Measurements from ENCODE around the gene WDFY4. TPM values are rescaled to one million over a fixed set of nuclear protein-coding genes. Genes with fewer than 3 reads are reported as not detected.

WDFY4 gene
- polyA plus RNA-seq, 2 of the 4 experiments (the other 2 are of a cell fraction), result not detected

DNA sequence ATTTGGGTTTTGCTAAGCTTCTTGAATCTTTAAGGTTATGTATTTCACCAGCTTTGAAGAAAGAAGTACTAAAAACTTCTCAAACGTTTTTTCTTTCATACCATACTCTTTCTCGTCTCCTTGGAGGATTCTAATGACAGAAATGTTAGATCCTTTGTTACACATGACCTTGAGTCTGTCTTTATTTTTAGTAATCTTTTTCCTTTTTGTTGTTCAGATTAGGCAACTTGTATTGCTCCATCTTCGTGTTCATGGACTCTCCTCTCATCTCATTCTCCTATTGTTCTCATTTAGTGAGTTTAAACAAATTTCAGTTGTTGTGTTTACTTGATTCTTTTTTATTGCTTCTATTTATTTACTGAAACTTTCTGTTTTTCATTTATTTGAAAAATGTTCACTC lies 73.7 kb downstream of the WDFY4 start:
- CTCF ChIA-PET, result no interaction called here

DNA sequence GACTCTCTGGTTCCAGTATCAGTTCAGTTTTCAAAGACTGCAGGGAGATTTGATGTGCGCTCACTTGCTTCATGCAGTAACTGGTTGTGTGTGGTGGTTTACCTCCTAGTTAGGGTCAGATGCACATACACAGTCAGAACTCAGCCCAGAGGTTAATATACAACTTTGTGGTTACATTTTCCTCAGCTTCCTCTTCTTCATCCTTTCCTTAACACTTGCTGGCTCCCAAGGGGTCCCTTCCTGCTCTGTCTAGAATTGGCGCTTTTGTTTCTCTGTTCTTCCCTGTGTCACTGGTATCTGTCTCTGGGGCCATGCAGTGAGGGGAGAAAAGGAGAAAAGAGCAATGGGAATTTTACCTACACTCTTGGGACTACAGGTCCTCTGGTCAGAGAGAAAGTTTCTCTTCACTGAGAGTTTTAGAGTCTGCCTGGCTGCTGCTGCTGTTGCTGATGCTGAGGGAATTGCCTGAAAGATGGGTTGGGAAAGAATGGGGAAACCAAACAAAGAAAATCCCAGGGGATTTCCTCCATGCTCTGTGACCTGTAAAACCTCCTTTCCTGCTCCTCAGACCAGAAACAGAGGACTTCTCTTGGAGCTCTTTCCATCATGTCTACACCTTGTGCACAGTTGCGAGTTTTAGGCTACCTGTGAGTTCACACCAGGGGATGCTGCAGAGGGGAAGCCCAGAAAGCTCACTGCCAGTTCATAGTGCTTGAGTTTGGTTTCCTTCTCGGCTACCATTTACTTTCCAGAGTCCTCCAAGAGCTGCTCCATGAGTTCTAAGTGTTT lies 74.6 kb downstream of the WDFY4 start:
- DNase-seq (ENCODE audit: low read depth in 1 of 2, low spot score in 1 of 2) (no peak), ATAC-seq (no peak), FAIRE-seq (no peak)
- H3K4me1 ChIP-seq, result no peaks in the 10 kb centered on the region
- WGBS (ENCODE audit: missing lambda C conversion rate), result 42% methylated on average over 4 of the region's 4 CpGs
- no peak overlapping the region for H3K27ac ChIP-seq
- H3K4me3 ChIP-seq, result no peak overlapping the region
- H3K4me2 ChIP-seq, result no peak overlapping the region
- ChIA-PET POLR2A (no interaction called here), CTCF (interaction anchor here (0.9 kb wide), 1 partner anchor 26 kb away, joined by 3 read pairs; no protein-coding TSS in a partner anchor)
- no peak for TF ChIP-seq TP53 (CRISPR knock-in tag; IDR thresholded peaks at IDR 0.05)
- no peaks in the 10 kb centered on the region; the same call in 2 of the 3 replicates for H3K9me3 ChIP-seq

More for the DNA sequence above, 73.7 kb downstream of the WDFY4 start:
- Histone ChIP-seq H3K9me3 (no peaks in the 10 kb centered on the region; the same call in 2 of the 3 replicates), H3K4me1 (no peaks in the 10 kb centered on the region), H3K27ac (no peak overlapping the region), H3K4me3 (no peak overlapping the region), H3K4me2 (no peak overlapping the region)
- no peak for ATAC-seq
- DNase-seq (ENCODE audit: low read depth in 1 of 2, low spot score in 1 of 2), result no peak
- WGBS (ENCODE audit: missing lambda C conversion rate), result under 1% methylated on average over 3 of the region's 3 CpGs
- FAIRE-seq, result no peak
- TF ChIP-seq CBX2 (IDR thresholded peaks at IDR 0.05; ENCODE audit: borderline replicate concordance, low read depth) (no peak), NPAS2 (CRISPR knock-in tag; IDR thresholded peaks at IDR 0.05; ENCODE audit: borderline replicate concordance) (no peak), CBX8 (IDR thresholded peaks at IDR 0.05) (0 out of 2 replicates have a peak, but pooled peaks have one; percentile 32)
- POLR2A ChIA-PET, result no interaction called here

DNA sequence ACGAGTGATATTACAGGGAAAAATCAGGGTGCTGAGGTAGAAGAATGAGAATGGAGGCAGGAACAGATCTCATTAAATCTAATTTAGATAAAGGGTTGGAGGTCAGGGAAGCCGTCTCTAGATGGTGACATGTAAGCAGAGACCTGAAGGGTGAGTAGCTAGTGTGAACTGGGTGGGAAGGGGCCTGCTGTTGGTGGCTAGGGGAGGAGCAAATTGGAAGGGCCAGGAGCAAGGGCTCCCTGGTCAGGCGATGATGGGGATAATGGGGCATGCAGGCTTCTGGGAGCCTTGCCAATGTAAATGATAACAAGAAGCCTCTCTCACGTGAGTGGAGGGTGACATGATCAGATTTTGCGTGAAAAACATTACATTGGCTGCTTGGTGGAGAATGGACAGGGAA lies 76.3 kb downstream of the WDFY4 start:
- ChIA-PET CTCF (no interaction called here), POLR2A (no interaction called here)
- ATAC-seq (no peak), FAIRE-seq (no peak), DNase-seq (ENCODE audit: low read depth in 1 of 2, low spot score in 1 of 2) (no peak)
- no peak overlapping the region for H3K4me2 ChIP-seq
- WGBS (ENCODE audit: missing lambda C conversion rate), result 6% methylated on average over 5 of the region's 5 CpGs
- H3K9me3 ChIP-seq, result no peaks in the 10 kb centered on the region; the same call in 2 of the 3 replicates
- H3K4me1 ChIP-seq, result no peaks in the 10 kb centered on the region
- TF ChIP-seq EHF (CRISPR knock-in tag; IDR thresholded peaks at IDR 0.05) (no peak), FOXS1 (CRISPR knock-in tag; IDR thresholded peaks at IDR 0.05) (no peak), JUN (IDR thresholded peaks at IDR 0.05) (no peak), HDAC2 (IDR thresholded peaks at IDR 0.05) (no peak), RCOR1 (IDR thresholded peaks at IDR 0.05; ENCODE audit: low read depth, low read length) (no peak), RNF2 (IDR thresholded peaks at IDR 0.05; ENCODE audit: borderline replicate concordance, low read depth) (no peak), HOXB5 (CRISPR knock-in tag; IDR thresholded peaks at IDR 0.05) (no peak), POLR2AphosphoS2 (conservative IDR thresholded peaks at IDR 0.05; ENCODE audit: low read length) (no peak)
- TF ChIP-seq, protein P1, sequence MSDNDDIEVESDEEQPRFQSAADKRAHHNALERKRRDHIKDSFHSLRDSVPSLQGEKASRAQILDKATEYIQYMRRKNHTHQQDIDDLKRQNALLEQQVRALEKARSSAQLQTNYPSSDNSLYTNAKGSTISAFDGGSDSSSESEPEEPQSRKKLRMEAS (IDR thresholded peaks at IDR 0.05), result no peak
- TF ChIP-seq, protein P2, sequence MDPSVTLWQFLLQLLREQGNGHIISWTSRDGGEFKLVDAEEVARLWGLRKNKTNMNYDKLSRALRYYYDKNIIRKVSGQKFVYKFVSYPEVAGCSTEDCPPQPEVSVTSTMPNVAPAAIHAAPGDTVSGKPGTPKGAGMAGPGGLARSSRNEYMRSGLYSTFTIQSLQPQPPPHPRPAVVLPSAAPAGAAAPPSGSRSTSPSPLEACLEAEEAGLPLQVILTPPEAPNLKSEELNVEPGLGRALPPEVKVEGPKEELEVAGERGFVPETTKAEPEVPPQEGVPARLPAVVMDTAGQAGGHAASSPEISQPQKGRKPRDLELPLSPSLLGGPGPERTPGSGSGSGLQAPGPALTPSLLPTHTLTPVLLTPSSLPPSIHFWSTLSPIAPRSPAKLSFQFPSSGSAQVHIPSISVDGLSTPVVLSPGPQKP (IDR thresholded peaks at IDR 0.05; ENCODE audit: low read depth, low read length), result no peak
- TF ChIP-seq, protein P3, sequence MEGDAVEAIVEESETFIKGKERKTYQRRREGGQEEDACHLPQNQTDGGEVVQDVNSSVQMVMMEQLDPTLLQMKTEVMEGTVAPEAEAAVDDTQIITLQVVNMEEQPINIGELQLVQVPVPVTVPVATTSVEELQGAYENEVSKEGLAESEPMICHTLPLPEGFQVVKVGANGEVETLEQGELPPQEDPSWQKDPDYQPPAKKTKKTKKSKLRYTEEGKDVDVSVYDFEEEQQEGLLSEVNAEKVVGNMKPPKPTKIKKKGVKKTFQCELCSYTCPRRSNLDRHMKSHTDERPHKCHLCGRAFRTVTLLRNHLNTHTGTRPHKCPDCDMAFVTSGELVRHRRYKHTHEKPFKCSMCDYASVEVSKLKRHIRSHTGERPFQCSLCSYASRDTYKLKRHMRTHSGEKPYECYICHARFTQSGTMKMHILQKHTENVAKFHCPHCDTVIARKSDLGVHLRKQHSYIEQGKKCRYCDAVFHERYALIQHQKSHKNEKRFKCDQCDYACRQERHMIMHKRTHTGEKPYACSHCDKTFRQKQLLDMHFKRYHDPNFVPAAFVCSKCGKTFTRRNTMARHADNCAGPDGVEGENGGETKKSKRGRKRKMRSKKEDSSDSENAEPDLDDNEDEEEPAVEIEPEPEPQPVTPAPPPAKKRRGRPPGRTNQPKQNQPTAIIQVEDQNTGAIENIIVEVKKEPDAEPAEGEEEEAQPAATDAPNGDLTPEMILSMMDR (IDR thresholded peaks at IDR 0.05), result no peak
- TF ChIP-seq, protein P4, sequence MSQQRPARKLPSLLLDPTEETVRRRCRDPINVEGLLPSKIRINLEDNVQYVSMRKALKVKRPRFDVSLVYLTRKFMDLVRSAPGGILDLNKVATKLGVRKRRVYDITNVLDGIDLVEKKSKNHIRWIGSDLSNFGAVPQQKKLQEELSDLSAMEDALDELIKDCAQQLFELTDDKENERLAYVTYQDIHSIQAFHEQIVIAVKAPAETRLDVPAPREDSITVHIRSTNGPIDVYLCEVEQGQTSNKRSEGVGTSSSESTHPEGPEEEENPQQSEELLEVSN (IDR thresholded peaks at IDR 0.05; ENCODE audit: borderline replicate concordance, low read depth), result no peak
- TF ChIP-seq, protein P5, sequence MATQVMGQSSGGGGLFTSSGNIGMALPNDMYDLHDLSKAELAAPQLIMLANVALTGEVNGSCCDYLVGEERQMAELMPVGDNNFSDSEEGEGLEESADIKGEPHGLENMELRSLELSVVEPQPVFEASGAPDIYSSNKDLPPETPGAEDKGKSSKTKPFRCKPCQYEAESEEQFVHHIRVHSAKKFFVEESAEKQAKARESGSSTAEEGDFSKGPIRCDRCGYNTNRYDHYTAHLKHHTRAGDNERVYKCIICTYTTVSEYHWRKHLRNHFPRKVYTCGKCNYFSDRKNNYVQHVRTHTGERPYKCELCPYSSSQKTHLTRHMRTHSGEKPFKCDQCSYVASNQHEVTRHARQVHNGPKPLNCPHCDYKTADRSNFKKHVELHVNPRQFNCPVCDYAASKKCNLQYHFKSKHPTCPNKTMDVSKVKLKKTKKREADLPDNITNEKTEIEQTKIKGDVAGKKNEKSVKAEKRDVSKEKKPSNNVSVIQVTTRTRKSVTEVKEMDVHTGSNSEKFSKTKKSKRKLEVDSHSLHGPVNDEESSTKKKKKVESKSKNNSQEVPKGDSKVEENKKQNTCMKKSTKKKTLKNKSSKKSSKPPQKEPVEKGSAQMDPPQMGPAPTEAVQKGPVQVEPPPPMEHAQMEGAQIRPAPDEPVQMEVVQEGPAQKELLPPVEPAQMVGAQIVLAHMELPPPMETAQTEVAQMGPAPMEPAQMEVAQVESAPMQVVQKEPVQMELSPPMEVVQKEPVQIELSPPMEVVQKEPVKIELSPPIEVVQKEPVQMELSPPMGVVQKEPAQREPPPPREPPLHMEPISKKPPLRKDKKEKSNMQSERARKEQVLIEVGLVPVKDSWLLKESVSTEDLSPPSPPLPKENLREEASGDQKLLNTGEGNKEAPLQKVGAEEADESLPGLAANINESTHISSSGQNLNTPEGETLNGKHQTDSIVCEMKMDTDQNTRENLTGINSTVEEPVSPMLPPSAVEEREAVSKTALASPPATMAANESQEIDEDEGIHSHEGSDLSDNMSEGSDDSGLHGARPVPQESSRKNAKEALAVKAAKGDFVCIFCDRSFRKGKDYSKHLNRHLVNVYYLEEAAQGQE (IDR thresholded peaks at IDR 0.05), result no peak
- H3K4me3 ChIP-seq, result no peak overlapping the region
- no peak overlapping the region for H3K27ac ChIP-seq
